D721Med (cell line): ENCODE measurements around the gene ALDOA.
"Not testable (repeated sequence)": the region's sequence is repeated elsewhere in the genome, so short reads cannot be mapped to it uniquely, and the experiment has no call there.

Experiments used
- DNase-seq: peaks from one replicate; pipeline ENCODE4 v3.0.0; 2011; ENCODE audit warnings: low spot score; ENCODE audit not compliant: insufficient read length
- FAIRE-seq: peaks from 2 replicates; lab custom pipeline; 2011; peaks lifted over from hg19 to GRCh38; lab: Jason Lieb, UNC
- TF ChIP-seq, protein P1 (sequence below): IDR thresholded peaks from 2 replicates; pipeline ENCODE4 v1.5.1; 2012; ENCODE audit warnings: mild to moderate bottlenecking, control low read depth; ENCODE audit not compliant: insufficient read depth; ENCODE audit errors: missing control alignments

Gene ALDOA

DNA sequence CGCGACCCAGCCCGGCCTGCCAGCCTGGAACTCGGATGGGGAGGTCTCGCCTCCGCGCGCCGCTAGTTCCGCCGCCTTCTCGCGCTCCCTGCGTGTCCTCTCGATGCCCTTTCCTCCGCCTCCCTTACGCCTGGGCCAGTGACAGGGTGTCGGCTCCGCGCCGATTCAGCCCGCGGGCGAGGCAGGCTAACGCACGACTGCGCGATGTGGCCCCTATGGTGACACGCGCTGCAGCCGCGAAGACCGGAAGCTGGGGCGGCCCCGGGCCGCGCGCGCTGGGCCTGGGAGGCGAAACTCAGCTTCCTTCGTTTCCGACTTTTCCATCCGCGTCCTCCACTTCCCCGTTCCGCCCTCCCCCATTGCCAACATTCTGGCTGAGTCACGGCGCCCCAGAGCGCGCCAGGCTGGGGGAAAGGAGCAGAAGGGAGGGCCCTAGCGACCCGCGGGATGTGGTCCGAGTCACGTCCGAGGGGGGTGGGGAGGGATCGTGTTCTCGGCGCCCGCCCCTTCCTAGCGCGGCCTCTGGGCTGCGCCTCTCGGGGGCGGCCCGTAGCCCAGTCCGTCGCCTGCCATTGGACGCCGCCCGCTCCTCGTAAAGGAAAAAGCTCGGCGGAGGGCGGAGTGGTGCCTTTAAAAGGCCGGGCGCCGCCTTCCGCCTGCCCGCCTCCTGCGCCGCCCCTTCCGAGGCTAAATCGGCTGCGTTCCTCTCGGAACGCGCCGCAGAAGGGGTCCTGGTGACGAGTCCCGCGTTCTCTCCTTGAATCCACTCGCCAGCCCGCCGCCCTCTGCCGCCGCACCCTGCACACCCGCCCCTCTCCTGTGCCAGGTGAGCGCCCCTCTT is at the start of gene ALDOA:
Gene ALDOA (plus strand): TSS at position 659 of the 841 bp plus-strand sequence. CDS start 1,138 bp downstream, outside the sequence.
- no peak for FAIRE-seq
- peak; percentile 90 for DNase-seq

DNA sequence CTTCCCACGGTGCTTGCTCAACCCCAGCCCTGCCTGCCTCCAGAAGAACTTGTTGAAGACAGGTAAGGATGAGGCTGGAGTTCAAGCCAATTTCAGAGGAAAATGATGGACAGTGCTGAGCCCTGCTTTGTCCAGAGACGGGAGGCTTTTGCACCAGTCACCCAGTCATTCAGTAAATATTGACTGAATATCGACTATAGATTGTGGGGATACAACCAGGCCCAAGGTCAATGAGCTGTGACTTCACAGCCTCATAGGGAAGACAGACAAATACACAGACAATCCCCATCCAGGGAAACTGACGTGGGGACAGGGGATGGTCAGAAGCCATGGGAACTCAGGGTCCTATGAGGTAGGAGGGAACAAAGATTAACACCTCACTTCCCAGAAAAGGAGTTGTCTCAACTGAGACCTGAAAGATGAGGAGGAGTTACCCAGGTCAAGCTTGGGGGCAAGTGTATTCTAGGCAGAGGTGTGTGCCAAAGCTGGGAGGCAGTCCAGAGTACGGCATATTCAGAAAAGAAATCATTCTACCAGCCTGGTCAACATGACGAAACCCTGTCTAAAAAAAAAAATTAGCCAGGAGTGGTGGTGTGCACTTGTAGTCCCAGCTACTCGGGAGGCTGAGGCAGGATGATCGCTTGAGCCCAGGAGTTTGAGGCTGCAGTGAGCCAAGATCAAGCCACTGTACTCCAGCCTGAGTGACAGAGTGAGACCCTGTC is 48.8 kb upstream of the ALDOA start:
- TF ChIP-seq, protein P1, sequence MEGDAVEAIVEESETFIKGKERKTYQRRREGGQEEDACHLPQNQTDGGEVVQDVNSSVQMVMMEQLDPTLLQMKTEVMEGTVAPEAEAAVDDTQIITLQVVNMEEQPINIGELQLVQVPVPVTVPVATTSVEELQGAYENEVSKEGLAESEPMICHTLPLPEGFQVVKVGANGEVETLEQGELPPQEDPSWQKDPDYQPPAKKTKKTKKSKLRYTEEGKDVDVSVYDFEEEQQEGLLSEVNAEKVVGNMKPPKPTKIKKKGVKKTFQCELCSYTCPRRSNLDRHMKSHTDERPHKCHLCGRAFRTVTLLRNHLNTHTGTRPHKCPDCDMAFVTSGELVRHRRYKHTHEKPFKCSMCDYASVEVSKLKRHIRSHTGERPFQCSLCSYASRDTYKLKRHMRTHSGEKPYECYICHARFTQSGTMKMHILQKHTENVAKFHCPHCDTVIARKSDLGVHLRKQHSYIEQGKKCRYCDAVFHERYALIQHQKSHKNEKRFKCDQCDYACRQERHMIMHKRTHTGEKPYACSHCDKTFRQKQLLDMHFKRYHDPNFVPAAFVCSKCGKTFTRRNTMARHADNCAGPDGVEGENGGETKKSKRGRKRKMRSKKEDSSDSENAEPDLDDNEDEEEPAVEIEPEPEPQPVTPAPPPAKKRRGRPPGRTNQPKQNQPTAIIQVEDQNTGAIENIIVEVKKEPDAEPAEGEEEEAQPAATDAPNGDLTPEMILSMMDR, result no peak
- FAIRE-seq (no peak), DNase-seq (no peak)

More for the DNA sequence above, at the start of gene ALDOA:
- TF ChIP-seq, protein P1, result no peak

DNA sequence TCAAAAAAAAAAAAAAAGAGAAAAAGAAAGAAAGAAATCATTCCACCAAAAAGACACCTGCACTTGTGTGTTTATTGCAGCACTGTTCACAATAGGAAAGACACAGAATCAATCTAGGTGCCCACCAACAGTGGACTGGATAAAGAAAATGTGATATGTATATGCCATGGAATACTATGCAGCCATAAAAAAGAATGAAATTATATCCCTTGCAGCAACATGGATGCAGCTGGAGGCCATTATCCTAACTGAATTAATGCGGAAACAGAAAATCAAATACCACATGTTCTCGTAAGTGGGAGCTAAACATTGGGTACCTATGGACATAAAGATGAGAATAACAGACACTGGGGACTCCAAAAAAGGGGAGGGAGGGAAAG is 48.3 kb upstream of the ALDOA start:
- TF ChIP-seq, protein P1, result no peak
- DNase-seq, result no peak
- FAIRE-seq, result no peak

DNA sequence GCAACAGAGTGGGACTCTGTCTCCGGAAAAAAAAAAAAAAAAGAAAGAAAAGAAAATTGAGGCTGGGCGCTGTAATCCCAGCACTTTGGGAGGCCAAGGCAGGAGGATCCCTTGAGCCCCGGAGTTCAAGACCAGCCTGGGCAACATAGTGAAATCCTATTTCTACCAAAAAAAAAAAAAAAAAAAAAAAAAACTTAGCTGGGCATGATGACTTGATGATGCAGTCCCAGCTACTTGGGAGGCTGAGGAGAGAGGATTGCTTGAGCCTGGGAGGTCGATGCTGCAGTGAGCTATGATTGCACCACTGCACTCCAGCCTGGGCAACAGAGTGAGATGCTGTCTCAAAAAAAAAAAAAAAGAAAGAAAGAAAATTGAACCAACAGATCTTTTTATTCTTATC is 47.6 kb upstream of the ALDOA start:
- DNase-seq, FAIRE-seq: not testable (repeated sequence)

DNA sequence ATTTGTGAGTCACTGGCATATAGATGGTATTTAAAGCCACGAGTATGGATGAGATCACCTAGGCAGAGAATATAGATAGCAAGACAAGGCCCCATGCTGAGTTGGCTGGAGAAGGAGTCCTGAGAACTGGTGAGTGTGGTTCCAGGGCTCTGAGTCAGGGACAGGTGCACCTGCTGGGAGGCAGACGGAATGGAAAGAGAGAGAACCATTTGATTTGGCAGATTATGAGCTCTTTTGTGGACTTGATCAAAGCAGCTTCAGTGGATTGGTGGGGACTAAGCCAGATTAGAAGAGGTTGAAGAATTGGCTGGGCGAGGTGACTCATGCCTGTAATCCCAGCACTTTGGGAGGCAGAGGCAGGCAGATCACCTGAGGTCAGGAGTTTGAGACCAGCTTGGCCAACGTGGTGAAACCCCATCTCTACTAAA is 46.8 kb upstream of the ALDOA start:
- no peak for FAIRE-seq
- TF ChIP-seq, protein P1, result no peak

DNA sequence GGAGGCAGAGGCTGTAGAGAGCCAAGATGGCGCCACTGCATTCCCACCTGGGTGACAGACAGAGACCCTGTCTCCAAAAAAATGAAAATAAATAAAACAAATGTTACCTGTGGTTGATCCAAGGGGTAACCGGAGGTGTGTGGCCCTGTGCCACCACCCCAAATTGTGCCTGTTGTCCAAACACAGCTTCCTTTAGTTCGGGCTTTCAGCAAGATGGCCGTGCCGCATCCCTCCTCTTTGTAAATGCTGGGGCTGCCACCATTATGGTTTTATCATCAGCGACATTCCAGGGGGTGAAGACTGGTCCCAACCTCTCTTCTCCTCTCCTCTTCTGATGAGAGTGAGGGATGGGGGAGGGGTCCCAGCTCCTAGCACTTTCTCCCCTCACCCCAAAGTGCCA is 42.7 kb upstream of the ALDOA start, which contains the start of gene C16orf92:
Gene C16orf92 (plus strand): TSS at position 312 of the 400 bp plus-strand sequence. CDS start 143 bp downstream, outside the sequence.
- FAIRE-seq (no peak), DNase-seq (no peak)
- TF ChIP-seq, protein P1, result no peak

More for the DNA sequence above, 46.8 kb upstream of the ALDOA start:
- no peak for DNase-seq

DNA sequence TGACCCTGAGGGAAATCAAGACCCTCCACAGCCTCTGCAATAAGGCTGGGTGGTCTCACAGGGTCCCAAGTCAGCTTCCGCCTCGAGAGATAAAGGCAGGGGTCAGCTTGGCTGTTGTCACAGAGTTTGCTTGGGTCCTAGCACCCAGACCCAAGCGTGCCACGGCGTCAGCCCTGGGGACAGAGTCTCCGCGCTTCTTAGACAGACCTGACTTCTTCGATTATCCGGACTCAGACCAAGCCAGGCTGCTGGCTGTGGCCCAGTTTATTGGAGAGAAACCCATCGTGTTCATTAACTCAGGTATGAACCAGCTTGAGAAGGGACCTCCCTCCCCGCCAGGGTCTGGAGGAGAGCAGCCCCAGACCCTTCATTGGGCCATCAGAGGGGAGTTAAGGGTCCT is 42.0 kb upstream of the ALDOA start:
- no peak for FAIRE-seq
- TF ChIP-seq, protein P1, result no peak
- no peak for DNase-seq
